GM21526 (cell line): ENCODE data around the gene ANO1.

Experiments
- ATAC-seq: cut with Tn5 transposase; IDR thresholded peaks from one replicate; pipeline ENCODE4 v1.9.1; 2021; ENCODE audit warnings: moderate library complexity; ENCODE audit not compliant: unreplicated experiment, low FRiP score

ANO1 gene

GRCh38 chr11:70110538-70111055, 32.5 kb downstream of the ANO1 start:
- no peak for ATAC-seq

- ATAC-seq = no peak
Measured at GRCh38 chr11:70111269-70112016, 33.3 kb downstream of the ANO1 start.

DNA sequence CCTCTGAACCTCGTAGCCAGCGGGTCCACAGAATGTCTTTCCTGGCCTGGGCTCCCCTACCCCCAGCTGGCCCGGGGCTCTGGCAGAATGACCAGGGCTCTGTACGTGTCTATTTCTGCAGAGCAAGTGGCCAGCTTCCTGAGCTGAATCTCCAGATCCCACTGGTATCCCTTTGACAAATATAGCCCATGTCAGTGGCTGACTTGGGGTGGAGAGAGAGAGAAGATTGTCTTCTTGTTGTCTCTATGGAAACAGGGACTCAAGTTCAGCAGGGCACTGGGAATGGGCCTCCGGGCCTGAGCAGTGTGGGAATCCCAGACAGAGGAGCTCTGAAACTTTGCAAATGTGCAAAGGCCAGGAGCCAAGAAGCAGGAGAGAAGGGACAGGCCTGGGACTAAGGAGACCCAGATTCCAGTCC, 33.9 kb downstream of the ANO1 start:
- no peak for ATAC-seq

GRCh38 chr11:70113801-70114200, 35.7 kb downstream of the ANO1 start:
- ATAC-seq = no peak

GRCh38 chr11:70115778-70116177, 37.7 kb downstream of the ANO1 start:
- ATAC-seq = no peak

DNA sequence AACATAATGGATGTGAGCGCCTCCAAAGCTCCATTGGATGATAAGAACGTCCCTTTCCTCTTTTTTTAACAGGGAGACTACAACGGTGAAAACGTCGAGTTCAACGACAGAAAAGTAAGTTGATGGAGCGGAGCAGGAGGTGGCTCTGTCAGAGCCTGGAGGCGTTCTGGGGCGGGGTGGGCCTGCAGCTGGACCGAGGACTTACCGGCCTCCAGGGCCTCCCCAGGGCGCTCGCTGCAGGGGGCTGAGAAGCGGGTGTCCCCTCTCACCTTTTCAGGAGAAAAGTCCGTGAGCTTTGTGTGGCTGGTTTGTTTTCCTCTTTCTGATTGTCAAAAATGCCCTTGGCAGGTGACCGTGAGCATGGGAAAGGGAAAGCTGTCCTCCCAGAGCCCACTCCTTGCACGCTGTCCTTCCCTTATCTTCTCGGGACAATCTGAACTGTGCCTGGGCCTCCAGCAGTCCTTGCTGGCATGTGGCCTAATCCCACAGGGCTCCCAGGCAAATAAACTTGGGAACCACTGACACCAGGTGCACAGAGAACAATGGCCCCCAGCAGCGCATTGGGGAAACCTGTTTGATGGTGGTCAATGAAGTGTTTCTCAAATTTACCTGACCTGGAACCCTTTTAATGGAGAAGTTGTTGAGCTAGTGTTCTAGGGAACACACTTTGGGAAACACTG, 38.4 kb downstream of the ANO1 start:
- ATAC-seq = no peak

GRCh38 chr11:70117567-70118145, 39.5 kb downstream of the ANO1 start:
- ATAC-seq = no peak

GRCh38 chr11:70118642-70119041, 40.5 kb downstream of the ANO1 start:
- no peak for ATAC-seq

DNA sequence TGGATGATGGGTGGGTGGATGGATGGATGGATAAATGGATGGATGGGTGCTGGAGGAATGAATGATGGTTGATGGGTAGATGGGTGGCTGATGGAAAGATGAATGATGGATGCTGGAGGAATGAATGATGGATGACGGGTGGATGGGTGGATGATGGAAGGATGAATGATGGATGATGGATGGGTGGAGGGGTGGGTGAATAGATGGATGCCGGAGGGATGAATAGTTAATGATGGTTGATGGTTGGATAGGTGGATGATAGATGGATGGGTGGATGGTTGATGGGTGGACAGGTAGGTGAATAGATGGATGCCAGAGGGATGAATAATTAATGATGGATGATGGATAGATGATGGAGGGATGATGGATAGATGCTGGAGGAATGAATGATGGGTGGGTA, 41.4 kb downstream of the ANO1 start:
- no peak for ATAC-seq

DNA sequence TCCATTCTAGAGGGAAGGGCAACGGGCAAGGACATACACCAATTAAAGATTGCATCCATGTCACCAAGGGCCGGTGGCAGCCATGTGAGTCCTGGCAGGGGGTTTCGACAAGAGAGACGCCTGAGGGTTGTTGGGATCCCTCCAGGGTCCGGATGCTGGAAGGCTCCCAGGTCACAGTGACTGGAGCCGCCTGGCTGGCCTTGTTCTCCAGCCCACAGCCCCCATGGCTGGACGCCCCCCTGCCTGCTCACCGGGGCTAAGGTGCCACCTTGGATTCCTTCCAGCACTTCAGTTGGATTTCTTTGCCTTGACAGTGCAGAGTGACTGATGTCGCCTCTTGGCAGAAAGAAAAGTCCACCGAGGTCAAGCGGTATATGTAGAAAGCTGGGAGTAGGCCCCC, 42.6 kb downstream of the ANO1 start:
- ATAC-seq = no peak

DNA sequence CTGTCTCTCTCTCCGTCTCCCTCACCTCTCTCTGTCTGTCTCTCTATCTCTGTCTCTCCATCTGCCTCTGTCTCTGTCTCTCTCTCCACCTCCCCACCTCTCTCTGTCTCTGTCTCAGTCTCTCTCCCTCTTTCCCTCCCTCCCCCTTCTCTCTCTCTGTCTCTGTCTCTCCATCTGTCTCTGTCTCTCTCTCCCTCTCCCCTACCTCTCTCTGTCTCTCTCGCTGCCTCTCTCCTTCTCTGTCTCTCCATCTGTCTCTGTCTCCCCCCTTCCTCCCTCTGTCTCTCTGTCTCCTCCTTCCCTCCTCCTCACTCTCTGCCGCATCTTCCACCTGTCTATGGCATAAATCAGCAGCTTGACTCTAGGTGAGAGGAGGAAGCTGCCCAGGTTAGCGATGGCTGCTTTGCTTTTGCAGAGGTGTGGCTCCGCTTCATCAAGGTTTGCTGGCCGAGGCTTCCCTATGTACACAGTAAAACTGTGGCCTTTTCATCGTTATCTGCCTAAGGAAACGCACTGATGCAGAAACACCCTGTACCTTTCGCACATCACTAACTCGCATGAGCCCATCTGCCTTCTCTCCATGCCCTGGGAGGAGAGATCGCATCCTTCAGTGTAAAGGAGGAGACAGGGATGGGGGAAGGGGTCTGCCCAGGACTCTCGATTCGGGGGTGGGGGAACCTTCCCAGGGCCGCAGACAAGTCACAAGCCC, 44.5 kb downstream of the ANO1 start:
- no peak for ATAC-seq

DNA sequence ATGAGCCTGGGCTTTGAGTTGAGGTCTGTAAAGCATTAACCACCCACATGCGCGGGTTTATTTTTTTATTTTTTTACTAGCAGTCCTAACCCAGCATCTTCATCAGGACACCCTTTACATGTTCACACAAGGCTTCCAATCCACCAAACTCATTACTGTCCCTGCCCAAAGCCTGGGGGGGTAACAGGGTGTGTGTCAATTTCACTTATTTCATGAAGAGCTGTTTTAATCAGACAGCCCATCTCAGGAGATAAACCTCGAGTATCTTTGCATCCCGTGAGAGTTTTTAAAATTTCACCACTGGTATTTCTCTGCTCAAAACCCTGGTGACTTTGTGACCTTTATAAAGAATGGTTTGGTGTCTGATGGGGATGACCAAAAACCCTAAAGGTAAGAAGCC, 45.6 kb downstream of the ANO1 start:
- ATAC-seq = no peak

DNA sequence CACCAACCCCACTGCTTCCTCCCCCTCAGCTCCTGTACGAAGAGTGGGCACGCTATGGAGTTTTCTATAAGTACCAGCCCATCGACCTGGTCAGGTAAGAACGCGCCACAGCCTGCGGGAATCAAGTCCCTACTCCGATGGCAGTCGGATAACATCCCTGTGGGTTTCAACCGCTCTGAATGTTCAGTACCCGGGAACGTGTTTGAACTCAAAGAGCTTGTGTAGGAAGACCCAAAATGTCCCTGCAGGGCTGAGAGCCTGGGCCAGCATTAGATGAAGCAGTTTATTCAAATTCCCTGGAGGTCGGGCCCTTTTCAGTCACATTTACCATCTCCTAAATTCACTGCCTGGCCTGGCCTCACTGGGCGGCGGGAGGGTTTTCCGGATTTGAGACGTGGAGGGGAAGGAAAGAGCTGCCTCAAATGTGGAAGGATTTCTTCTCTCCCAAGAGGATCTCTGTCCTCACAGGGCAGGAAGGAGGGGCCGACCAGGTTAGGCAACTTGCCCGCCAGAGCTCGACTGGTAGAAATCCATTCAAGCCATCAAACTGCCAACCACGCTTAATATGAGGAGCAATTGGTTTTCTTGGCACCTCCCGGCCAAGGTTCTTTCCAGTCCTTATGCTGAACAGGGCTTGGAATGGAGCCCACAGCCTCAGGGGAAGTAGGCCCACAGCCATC, 46.3 kb downstream of the ANO1 start:
- ATAC-seq = no peak

- no peak for ATAC-seq
Measured at GRCh38 chr11:70126494-70126893, 48.4 kb downstream of the ANO1 start.

DNA sequence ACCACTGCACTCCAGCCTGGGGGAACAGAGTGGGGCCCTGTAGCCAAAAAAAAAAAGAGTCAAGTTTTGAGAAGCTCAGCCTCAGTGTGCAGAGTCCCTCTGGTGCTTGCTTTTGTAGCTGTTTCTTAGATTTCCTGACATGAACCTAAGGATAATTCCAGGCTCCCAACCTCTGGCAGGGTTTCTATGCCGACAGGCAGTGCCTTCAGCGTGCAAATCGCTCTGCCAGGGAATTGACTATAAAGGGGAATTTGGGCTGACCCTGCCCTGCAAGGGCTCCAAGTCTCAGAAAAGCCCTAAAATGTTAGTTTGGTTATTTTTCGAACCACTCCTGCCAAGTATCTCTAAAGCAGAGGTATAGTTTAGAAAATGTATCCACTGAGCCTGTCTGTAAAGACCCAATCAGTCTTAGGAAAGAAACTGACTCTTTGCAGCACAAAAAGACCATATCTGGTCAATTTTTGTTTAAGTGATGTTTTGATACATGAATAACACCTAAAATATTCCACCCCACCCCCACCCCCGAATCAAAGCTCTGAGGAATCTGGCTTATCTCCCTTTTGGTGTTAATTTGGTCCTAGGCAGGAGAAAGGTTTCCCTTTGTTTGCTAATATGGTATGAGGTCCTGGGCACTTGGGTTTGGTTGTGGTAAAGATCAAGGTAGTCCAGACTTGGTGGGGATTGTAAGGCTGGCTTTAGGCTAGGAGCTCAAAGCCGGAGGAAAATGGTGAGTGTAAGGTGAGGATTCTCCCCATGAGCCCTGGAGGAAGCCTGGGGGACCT, 49.7 kb downstream of the ANO1 start:
- ATAC-seq = no peak

DNA sequence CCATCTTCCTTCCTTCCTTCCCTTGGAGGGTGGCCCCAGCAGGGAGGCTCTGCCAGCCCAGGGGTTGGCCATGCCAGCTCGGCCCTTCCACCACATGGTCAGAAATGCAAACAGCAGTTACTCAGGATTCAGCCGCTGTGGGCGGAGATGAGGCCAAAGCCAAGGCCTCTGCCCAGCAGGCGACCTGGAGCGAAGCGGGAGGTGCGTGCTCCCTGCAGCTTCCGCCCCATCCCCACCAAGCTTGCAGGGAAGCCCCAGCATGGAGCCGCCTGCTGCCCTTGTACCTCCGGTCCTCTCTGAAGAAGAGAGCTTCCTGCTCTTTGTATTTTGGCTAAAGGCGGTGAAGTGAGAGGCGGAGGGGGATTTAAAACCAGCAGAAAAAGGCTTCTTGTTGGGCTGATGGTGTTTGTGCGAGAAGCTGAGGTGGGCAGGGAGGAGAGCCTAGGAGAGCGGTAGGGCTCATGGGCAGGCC, 50.4 kb downstream of the ANO1 start:
- ATAC-seq = no peak

DNA sequence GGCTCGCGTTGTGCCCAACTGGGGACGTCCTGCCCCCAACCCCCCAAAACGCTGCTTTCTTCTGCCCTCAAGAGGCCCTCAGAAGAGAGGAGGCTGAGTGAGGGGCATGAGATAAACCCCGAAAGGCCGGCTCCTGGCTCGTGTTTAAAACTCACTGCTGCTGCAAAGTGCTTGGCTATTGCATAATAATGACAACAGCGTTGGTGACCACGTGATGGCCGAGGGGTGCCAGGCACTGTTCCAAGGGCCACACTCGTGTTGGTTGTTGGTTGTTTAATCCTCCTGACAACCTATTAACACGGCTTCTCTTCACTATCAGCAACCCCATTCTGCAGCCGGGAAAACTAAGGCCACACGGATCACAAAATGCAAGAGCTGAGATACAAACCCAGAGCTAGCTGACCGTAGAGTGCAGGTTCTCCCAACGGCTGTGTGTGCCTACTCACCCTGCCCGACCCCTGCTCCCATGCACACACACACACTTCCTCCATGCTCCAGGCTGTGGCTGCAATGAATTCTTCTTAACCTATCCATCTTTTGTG, 51.0 kb downstream of the ANO1 start:
- ATAC-seq = no peak

- no peak for ATAC-seq
Measured at GRCh38 chr11:70130636-70131035, 52.5 kb downstream of the ANO1 start.

DNA sequence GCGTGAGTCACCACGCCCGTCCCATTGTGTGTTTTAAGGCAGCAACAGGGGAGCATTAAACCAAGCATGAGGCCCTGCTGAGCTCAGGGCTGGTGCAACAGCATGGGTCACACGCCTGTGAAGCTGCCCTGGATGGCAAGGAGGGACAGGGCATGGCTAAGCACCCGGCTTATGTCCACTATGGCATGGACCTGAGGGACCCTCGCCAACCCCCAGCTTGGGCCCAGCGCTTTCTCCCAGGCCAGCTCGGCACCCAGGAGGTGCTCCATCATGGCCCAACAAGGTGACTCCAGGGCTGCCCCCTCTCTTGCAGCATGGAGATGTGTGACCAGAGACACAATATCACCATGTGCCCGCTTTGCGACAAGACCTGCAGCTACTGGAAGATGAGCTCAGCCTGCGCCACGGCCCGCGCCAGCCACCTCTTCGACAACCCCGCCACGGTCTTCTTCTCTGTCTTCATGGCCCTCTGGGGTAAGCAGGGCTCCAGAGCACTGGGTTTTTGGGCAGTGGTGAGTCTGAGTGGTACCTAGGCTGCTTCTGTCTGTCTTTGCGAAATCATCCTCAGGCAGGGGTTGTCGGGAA, 53.6 kb downstream of the ANO1 start:
- no peak for ATAC-seq
